HCT116 (cell line): ENCODE data around the gene SPSB4. TPM values are rescaled to one million over a fixed set of nuclear protein-coding genes. Genes with fewer than 3 reads are reported as not detected.

Source experiments
- ATAC-seq: fragments of 200-7000 bp; cut with Tn5 transposase; 2 replicates; pipeline ENCODE4 v1.9.1; 2020; ENCODE audit warnings: mild to moderate bottlenecking, moderate library complexity
- BruUV-seq: library from RNA; stranded (reverse); fragments of 400-500 nt; replicated peaks from 2 replicates; lab custom pipeline; 2021; lab: Mats Ljungman, UMichigan
- CTCF ChIA-PET: fragments of 300-600 bp; sonication (Branson Sonifier 250); formaldehyde crosslinking; loops from one replicate; lab custom pipeline; 2021; ENCODE audit warnings: antibody characterized with exemption; lab: Charles Lee
- POLR2A ChIA-PET: fragments of 300-600, 350-600 bp; sonication (Branson Sonifier 250); formaldehyde crosslinking; loops from one replicate; lab custom pipeline; 2021; ENCODE audit warnings: antibody characterized with exemption; lab: Charles Lee
- RAD21 ChIA-PET, 2 experiments: fragments of 300-600 bp; sonication (Branson Sonifier 250); formaldehyde crosslinking; loops; one replicate each; lab custom pipeline; 2023; ENCODE audit warnings: low total read pairs in 2 of 2; ENCODE audit not compliant: uncharacterized antibody in 2 of 2, unreplicated experiment in 2 of 2, low non-redundant PET in 1 of 2; lab: Charles Lee
- DNase-seq: peaks from one replicate; pipeline ENCODE4 v3.0.0-alpha.2; 2010; ENCODE audit warnings: low read depth, low spot score
- H2AFZ ChIP-seq: fragments of 200-600 bp; shearing (Covaris generic), sonication (generic); 2 replicates; pipeline ENCODE4 v1.6.1; 2017; ENCODE audit warnings: low read depth, mixed run types, mixed read lengths, antibody characterized with exemption, low read length; ENCODE audit not compliant: poor library complexity, severe bottlenecking
- H3K27ac ChIP-seq: 2 replicates; pipeline ENCODE4 v1.5.1; 2012; ENCODE audit warnings: low read depth, low read length
- H3K27me3 ChIP-seq: fragments of 200-600 bp; sonication (generic); 2 replicates; pipeline ENCODE4 v1.6.1; 2016; ENCODE audit warnings: mixed run types, low read length, mixed read lengths; ENCODE audit not compliant: insufficient read depth
- H3K36me3 ChIP-seq, 2 experiments: fragments of 200-500 bp in 1 of 2; fragments of 200-600 bp in 1 of 2; sonication (Bioruptor generic) in 1 of 2; sonication (generic) in 1 of 2; 2 replicates each; pipeline versions ENCODE4 v1.5.1 to v1.6.1; 2014 to 2016; ENCODE audit warnings: low read length in 2 of 2, inconsistent platforms in 1 of 2, mixed read lengths in 1 of 2, mixed run types in 1 of 2; ENCODE audit not compliant: insufficient read depth in 2 of 2, control insufficient read depth in 1 of 2
- H3K4me1 ChIP-seq, 2 experiments: fragments of 200-600 bp in 1 of 2; sonication (generic) in 1 of 2; 2 replicates each; pipeline versions ENCODE4 v1.5.1 to v1.6.1; 2012 to 2017; ENCODE audit warnings: low read length in 2 of 2, inconsistent platforms in 1 of 2, mild to moderate bottlenecking in 1 of 2, mixed read lengths in 1 of 2, mixed run types in 1 of 2, moderate library complexity in 1 of 2; ENCODE audit not compliant: insufficient read depth in 2 of 2, control insufficient read depth in 1 of 2
- H3K4me2 ChIP-seq: fragments of 200-600 bp; sonication (generic); 2 replicates; pipeline ENCODE4 v1.6.1; 2017; ENCODE audit warnings: mixed run types, low read length, mixed read lengths
- H3K4me3 ChIP-seq, 2 experiments: fragments of 200-600 bp in 1 of 2; sonication (generic) in 1 of 2; replicated peaks in 1 of 2; 2 replicates each; pipeline ENCODE4 v1.5.1; 2011 to 2016; ENCODE audit warnings: low read length in 2 of 2, control low read depth in 1 of 2, low read depth in 1 of 2, mild to moderate bottlenecking in 1 of 2, mixed read lengths in 1 of 2, mixed run types in 1 of 2
- H3K79me2 ChIP-seq: fragments of 200-600 bp; sonication (generic); 2 replicates; pipeline ENCODE4 v1.6.1; 2017; ENCODE audit warnings: mild to moderate bottlenecking, mixed run types, low read length, moderate library complexity, mixed read lengths; ENCODE audit not compliant: insufficient read depth
- H3K9ac ChIP-seq: fragments of 200-600 bp; sonication (generic); 2 replicates; pipeline ENCODE4 v1.6.1; 2016; ENCODE audit warnings: low read length, mixed read lengths
- H3K9me2 ChIP-seq: fragments of 200-600 bp; sonication (generic), shearing (Covaris generic); 2 replicates; pipeline ENCODE4 v1.6.1; 2017; ENCODE audit warnings: mixed run types, mild to moderate bottlenecking, moderate library complexity; ENCODE audit not compliant: insufficient read depth
- H3K9me3 ChIP-seq, 2 experiments: fragments of 200-500 bp in 1 of 2; fragments of 200-600 bp in 1 of 2; sonication (Bioruptor generic) in 1 of 2; sonication (generic) in 1 of 2; 2 replicates each; pipeline ENCODE4 v1.6.1; 2014 to 2017; ENCODE audit warnings: low read length in 2 of 2, mixed read lengths in 2 of 2, inconsistent platforms in 1 of 2, low read depth in 1 of 2, mild to moderate bottlenecking in 1 of 2, mixed run types in 1 of 2, moderate library complexity in 1 of 2; ENCODE audit not compliant: control insufficient read depth in 1 of 2, insufficient read depth in 1 of 2
- H4K20me1 ChIP-seq: fragments of 200-600 bp; sonication (generic), shearing (Covaris generic); 2 replicates; pipeline ENCODE4 v1.6.1; 2017; ENCODE audit warnings: mixed run types, mild to moderate bottlenecking, moderate library complexity; ENCODE audit not compliant: insufficient read depth
- ATF3 ChIP-seq: IDR thresholded peaks from 2 replicates; pipeline ENCODE4 v1.6.1; 2012
- ELF1 ChIP-seq: IDR thresholded peaks from 2 replicates; pipeline ENCODE4 v1.6.1; 2012; ENCODE audit warnings: low read depth, borderline replicate concordance
- EZH2 ChIP-seq: fragments of 200-600 bp; sonication (generic); IDR thresholded peaks from 2 replicates; pipeline ENCODE4 v1.6.1; 2017; ENCODE audit warnings: antibody characterized with exemption, mixed run types
- MAX ChIP-seq: IDR thresholded peaks from 2 replicates; pipeline ENCODE4 v1.6.1; 2012
- POLR2A ChIP-seq: IDR thresholded peaks from 2 replicates; pipeline ENCODE4 v1.7.0; 2011; ENCODE audit warnings: borderline replicate concordance; ENCODE audit not compliant: insufficient read depth, insufficient read length; ENCODE audit errors: extremely low read depth
- REST ChIP-seq: IDR thresholded peaks from 2 replicates; pipeline ENCODE4 v1.6.1; 2012; ENCODE audit warnings: low read depth
- SRF ChIP-seq: IDR thresholded peaks from 2 replicates; pipeline ENCODE4 v1.6.1; 2012; ENCODE audit warnings: low read depth
- TCF7L2 ChIP-seq: IDR thresholded peaks from 2 replicates; pipeline ENCODE4 v1.7.0; 2011; ENCODE audit warnings: borderline replicate concordance, inconsistent platforms; ENCODE audit not compliant: insufficient read depth, insufficient read length; ENCODE audit errors: extremely low read depth
- intact Hi-C: fragments of 100-400 bp; cut with micrococcal nuclease; formaldehyde crosslinking; loops from 2 replicates; pipeline ENCODE4 v1.10.0; 2022
- total RNA-seq: library from RNA; stranded (reverse); gene quantifications from one replicate; pipeline ENCODE4 v1.2.1, GENCODE V29; 2021; ENCODE audit not compliant: unreplicated experiment

Gene SPSB4
- total RNA-seq, 1 experiment from 2014 or later, result 0.57 TPM

- POLR2A ChIA-PET, result no interaction called here
- BruUV-seq, result no TSS peak
These were observed 19.1 kb downstream of the SPSB4 start for GRCh38 chr3:141070229-141070628.

More at GRCh38 chr3:141070229-141070628, 19.1 kb downstream of the SPSB4 start:
- no peak for TF ChIP-seq ATF3
- TF ChIP-seq EZH2, result no peak
- TF ChIP-seq SRF, result no peak
- no peak for TF ChIP-seq MAX
- TF ChIP-seq POLR2A, result no peak
- TF ChIP-seq REST, result no peak
- TF ChIP-seq TCF7L2, result no peak
- TF ChIP-seq ELF1, result no peak
- Histone ChIP-seq H4K20me1 (no peaks in the 10 kb centered on the region), H3K27me3 (no peaks in the 10 kb centered on the region), H3K9ac (no peak overlapping the region), H3K9me3 (no peaks in the 10 kb centered on the region), H3K4me3 (no peak overlapping the region), H3K4me1 (no peaks in the 10 kb centered on the region), H2AFZ (no peak overlapping the region), H3K4me2 (no peak overlapping the region), H3K36me3 (no peaks in the 10 kb centered on the region), H3K9me2 (no peaks in the 10 kb centered on the region), H3K79me2 (no peaks in the 10 kb centered on the region), H3K27ac (no peak overlapping the region)
- ATAC-seq, result no peak
- intact Hi-C loops, result no loop called here
- CTCF ChIA-PET, result no interaction called here
- DNase-seq, result no peak
- RAD21 ChIA-PET, result no interaction called here
